ENCODE results near the gene ZNF215.

DNA sequence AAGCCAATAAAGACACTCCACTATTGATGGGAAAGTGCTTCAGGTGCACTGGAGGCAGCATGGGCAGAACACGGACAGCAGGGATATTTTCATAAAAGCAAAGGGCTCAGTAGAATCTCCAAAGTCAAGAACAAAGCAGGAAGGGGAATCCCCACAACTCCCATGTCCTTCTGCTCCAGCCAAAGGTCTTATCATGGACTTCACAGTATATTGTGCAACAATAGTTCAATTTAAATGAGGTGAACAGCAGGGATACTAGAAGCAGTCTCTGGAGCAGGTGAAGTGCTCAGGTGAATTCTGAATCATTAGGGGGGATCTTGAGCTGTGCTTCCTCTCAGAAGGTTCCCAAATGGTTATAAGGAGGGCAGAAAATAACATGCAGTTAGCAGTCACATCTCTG, 27.3 kb upstream of the ZNF215 start:
- TF ChIP-seq POLR2AphosphoS5 (IDR thresholded peaks at IDR 0.05) = no peak
- TF ChIP-seq, protein P1, sequence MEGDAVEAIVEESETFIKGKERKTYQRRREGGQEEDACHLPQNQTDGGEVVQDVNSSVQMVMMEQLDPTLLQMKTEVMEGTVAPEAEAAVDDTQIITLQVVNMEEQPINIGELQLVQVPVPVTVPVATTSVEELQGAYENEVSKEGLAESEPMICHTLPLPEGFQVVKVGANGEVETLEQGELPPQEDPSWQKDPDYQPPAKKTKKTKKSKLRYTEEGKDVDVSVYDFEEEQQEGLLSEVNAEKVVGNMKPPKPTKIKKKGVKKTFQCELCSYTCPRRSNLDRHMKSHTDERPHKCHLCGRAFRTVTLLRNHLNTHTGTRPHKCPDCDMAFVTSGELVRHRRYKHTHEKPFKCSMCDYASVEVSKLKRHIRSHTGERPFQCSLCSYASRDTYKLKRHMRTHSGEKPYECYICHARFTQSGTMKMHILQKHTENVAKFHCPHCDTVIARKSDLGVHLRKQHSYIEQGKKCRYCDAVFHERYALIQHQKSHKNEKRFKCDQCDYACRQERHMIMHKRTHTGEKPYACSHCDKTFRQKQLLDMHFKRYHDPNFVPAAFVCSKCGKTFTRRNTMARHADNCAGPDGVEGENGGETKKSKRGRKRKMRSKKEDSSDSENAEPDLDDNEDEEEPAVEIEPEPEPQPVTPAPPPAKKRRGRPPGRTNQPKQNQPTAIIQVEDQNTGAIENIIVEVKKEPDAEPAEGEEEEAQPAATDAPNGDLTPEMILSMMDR (IDR thresholded peaks at IDR 0.05) = no peak
